GM23338 (cell line): ENCODE results near the gene AP4M1. TPM values are rescaled to one million over a fixed set of nuclear protein-coding genes. Genes with fewer than 3 reads are reported as not detected.

Source experiments
- ATAC-seq: fragments of 200-7000 bp; cut with Tn5 transposase; 3 replicates; pipeline ENCODE4 v1.9.1; 2020
- DNase-seq: peaks from one replicate; pipeline ENCODE4 v3.0.0-alpha.2; 2015; ENCODE audit warnings: low spot score
- H2AFZ ChIP-seq: fragments of 200-600 bp; sonication (generic); 2 replicates; pipeline ENCODE4 v1.8.0; 2016; ENCODE audit warnings: antibody characterized with exemption, mild to moderate bottlenecking, moderate library complexity
- H3F3A ChIP-seq: fragments of 200-600 bp; sonication (generic); replicated peaks from 2 replicates; pipeline ENCODE4 v1.8.0; 2017; ENCODE audit warnings: antibody characterized with exemption, mixed run types, low read depth
- H3K27ac ChIP-seq: fragments of 200-600 bp; sonication (generic); 2 replicates; pipeline ENCODE4 v1.6.1; 2016; ENCODE audit warnings: low read depth
- H3K27me3 ChIP-seq: fragments of 200-600 bp; sonication (generic); 2 replicates; pipeline ENCODE4 v1.8.0; 2016; ENCODE audit warnings: mild to moderate bottlenecking, mixed run types, moderate library complexity; ENCODE audit not compliant: insufficient read depth
- H3K36me3 ChIP-seq: fragments of 200-600 bp; sonication (generic); 2 replicates; pipeline ENCODE4 v1.8.0; 2016; ENCODE audit warnings: mild to moderate bottlenecking; ENCODE audit not compliant: insufficient read depth
- H3K4me1 ChIP-seq: fragments of 200-600 bp; sonication (generic); 2 replicates; pipeline ENCODE4 v1.8.0; 2016; ENCODE audit warnings: mild to moderate bottlenecking, moderate library complexity; ENCODE audit not compliant: insufficient read depth
- H3K4me2 ChIP-seq: fragments of 200-600 bp; sonication (generic); 2 replicates; pipeline ENCODE4 v1.7.1; 2017; ENCODE audit warnings: mixed run types
- H3K4me3 ChIP-seq: fragments of 200-600 bp; sonication (generic); 2 replicates; pipeline ENCODE4 v1.6.1; 2016; ENCODE audit warnings: mixed run types
- H3K79me2 ChIP-seq: fragments of 200-600 bp; sonication (generic); replicated peaks from 2 replicates; pipeline ENCODE4 v1.8.0; 2017; ENCODE audit warnings: mild to moderate bottlenecking; ENCODE audit not compliant: insufficient read depth
- H3K9me2 ChIP-seq: fragments of 200-600 bp; sonication (generic); 2 replicates; pipeline ENCODE4 v1.8.0; 2017; ENCODE audit not compliant: insufficient read depth
- H4K20me1 ChIP-seq: fragments of 200-600 bp; sonication (generic); replicated peaks from 2 replicates; pipeline ENCODE4 v1.8.0; 2017; ENCODE audit warnings: mild to moderate bottlenecking; ENCODE audit not compliant: insufficient read depth
- H3K27ac Mint-ChIP-seq: 2 replicates; pipeline ENCODE4 v1.8.0; 2020; ENCODE audit warnings: inconsistent platforms, mild to moderate bottlenecking, moderate library complexity, mixed read lengths
- H3K27me3 Mint-ChIP-seq: 3 replicates; pipeline ENCODE4 v1.8.0; 2022; ENCODE audit warnings: low read depth, mild to moderate bottlenecking, moderate library complexity, mixed read lengths, inconsistent platforms; ENCODE audit not compliant: insufficient read depth, poor library complexity
- H3K36me3 Mint-ChIP-seq: 3 replicates; pipeline ENCODE4 v1.8.0; 2021; ENCODE audit warnings: low read depth, mild to moderate bottlenecking, inconsistent platforms, moderate library complexity, mixed read lengths
- H3K4me1 Mint-ChIP-seq: 3 replicates; pipeline ENCODE4 v1.8.0; 2020; ENCODE audit warnings: mild to moderate bottlenecking, inconsistent platforms, mixed read lengths
- H3K4me3 Mint-ChIP-seq: 3 replicates; pipeline ENCODE4 v1.8.0; 2021; ENCODE audit warnings: moderate library complexity, mild to moderate bottlenecking, inconsistent platforms, mixed read lengths
- H3K9me3 Mint-ChIP-seq: 3 replicates; pipeline ENCODE4 v1.8.0; 2020; ENCODE audit warnings: moderate library complexity, mild to moderate bottlenecking, inconsistent platforms, mixed read lengths
- CREB1 ChIP-seq: fragments of 250-450 bp; sonication (Bioruptor Pico); IDR thresholded peaks from 2 replicates; pipeline ENCODE4 v1.5.0; 2020; ENCODE audit warnings: low read depth, mild to moderate bottlenecking, moderate library complexity
- ETS1 ChIP-seq: IDR thresholded peaks from 2 replicates; pipeline ENCODE4 v1.6.1; 2016; ENCODE audit warnings: antibody characterized with exemption
- EZH2 ChIP-seq: fragments of 200-600 bp; sonication (generic); IDR thresholded peaks from one replicate; pipeline ENCODE4 v1.8.0; 2017; ENCODE audit warnings: antibody characterized with exemption, mild to moderate bottlenecking, low read depth; ENCODE audit not compliant: unreplicated experiment
- JUNB ChIP-seq: IDR thresholded peaks from one replicate; pipeline ENCODE4 v1.6.1; 2016; ENCODE audit warnings: antibody characterized with exemption; ENCODE audit not compliant: unreplicated experiment
- REST ChIP-seq: IDR thresholded peaks from one replicate; pipeline ENCODE4 v1.6.1; 2018; ENCODE audit warnings: antibody characterized with exemption; ENCODE audit not compliant: unreplicated experiment
- STAT1 ChIP-seq: IDR thresholded peaks from one replicate; pipeline ENCODE4 v1.6.1; 2016; ENCODE audit warnings: antibody characterized with exemption; ENCODE audit not compliant: unreplicated experiment
- polyA plus RNA-seq: library from polyadenylated mRNA; unstranded; fragments of >200 nt; fragmentation: Nextera tagmentation; extraction: Ambion mirVana; gene quantifications from 2 replicates; pipeline ENCODE4 v1.2.1, GENCODE V29; 2016
- total RNA-seq: library from RNA; depleted of rRNA; stranded (reverse); fragments of >200 nt; shearing (Covaris generic); gene quantifications from 2 replicates; pipeline ENCODE4 v1.2.3, GENCODE V29; 2014
- TF ChIP-seq, protein P1 (sequence below): fragments of 250-450 bp; sonication (Bioruptor Pico); IDR thresholded peaks from 2 replicates; pipeline ENCODE4 v1.5.0; 2020; ENCODE audit warnings: mild to moderate bottlenecking, moderate library complexity

AP4M1 gene
- total and polyA plus RNA-seq, 2 experiments from 2014 or later: 9.5 to 13.3 TPM

GRCh38 chr7:100107125-100107737 is 5.8 kb downstream of the AP4M1 start:
- Mint-ChIP-seq H3K27ac (no peak overlapping the region), H3K27me3 (peaks cover 30% of the 10 kb centered on the region), H3K36me3 (peaks cover 81% of the 10 kb centered on the region), H3K4me3 (no peak overlapping the region; the same call in 2 of the 3 replicates), H3K4me1 (peaks cover 8% of the 10 kb centered on the region), H3K9me3 (no peaks in the 10 kb centered on the region)
- Histone ChIP-seq H3K27ac (no peak overlapping the region), H3K4me3 (no peak overlapping the region), H3F3A (peaks cover 4% of the 10 kb centered on the region; the same call in 1 of the 2 replicates), H3K27me3 (no peaks in the 10 kb centered on the region), H4K20me1 (no peaks in the 10 kb centered on the region), H2AFZ (no peak overlapping the region), H3K36me3 (peaks cover 17% of the 10 kb centered on the region; the same call in 1 of the 2 replicates), H3K4me1 (peaks cover 5% of the 10 kb centered on the region; the same call in 1 of the 2 replicates), H3K79me2 (peaks cover 5% of the 10 kb centered on the region; the same call in 1 of the 2 replicates), H3K9me2 (no peaks in the 10 kb centered on the region), H3K4me2 (no peak overlapping the region)
- DNase-seq (no peak), ATAC-seq (no peak)
- TF ChIP-seq STAT1 (no peak), EZH2 (no peak), REST (no peak), ETS1 (no peak), CREB1 (no peak), JUNB (no peak)
- TF ChIP-seq, protein P1, sequence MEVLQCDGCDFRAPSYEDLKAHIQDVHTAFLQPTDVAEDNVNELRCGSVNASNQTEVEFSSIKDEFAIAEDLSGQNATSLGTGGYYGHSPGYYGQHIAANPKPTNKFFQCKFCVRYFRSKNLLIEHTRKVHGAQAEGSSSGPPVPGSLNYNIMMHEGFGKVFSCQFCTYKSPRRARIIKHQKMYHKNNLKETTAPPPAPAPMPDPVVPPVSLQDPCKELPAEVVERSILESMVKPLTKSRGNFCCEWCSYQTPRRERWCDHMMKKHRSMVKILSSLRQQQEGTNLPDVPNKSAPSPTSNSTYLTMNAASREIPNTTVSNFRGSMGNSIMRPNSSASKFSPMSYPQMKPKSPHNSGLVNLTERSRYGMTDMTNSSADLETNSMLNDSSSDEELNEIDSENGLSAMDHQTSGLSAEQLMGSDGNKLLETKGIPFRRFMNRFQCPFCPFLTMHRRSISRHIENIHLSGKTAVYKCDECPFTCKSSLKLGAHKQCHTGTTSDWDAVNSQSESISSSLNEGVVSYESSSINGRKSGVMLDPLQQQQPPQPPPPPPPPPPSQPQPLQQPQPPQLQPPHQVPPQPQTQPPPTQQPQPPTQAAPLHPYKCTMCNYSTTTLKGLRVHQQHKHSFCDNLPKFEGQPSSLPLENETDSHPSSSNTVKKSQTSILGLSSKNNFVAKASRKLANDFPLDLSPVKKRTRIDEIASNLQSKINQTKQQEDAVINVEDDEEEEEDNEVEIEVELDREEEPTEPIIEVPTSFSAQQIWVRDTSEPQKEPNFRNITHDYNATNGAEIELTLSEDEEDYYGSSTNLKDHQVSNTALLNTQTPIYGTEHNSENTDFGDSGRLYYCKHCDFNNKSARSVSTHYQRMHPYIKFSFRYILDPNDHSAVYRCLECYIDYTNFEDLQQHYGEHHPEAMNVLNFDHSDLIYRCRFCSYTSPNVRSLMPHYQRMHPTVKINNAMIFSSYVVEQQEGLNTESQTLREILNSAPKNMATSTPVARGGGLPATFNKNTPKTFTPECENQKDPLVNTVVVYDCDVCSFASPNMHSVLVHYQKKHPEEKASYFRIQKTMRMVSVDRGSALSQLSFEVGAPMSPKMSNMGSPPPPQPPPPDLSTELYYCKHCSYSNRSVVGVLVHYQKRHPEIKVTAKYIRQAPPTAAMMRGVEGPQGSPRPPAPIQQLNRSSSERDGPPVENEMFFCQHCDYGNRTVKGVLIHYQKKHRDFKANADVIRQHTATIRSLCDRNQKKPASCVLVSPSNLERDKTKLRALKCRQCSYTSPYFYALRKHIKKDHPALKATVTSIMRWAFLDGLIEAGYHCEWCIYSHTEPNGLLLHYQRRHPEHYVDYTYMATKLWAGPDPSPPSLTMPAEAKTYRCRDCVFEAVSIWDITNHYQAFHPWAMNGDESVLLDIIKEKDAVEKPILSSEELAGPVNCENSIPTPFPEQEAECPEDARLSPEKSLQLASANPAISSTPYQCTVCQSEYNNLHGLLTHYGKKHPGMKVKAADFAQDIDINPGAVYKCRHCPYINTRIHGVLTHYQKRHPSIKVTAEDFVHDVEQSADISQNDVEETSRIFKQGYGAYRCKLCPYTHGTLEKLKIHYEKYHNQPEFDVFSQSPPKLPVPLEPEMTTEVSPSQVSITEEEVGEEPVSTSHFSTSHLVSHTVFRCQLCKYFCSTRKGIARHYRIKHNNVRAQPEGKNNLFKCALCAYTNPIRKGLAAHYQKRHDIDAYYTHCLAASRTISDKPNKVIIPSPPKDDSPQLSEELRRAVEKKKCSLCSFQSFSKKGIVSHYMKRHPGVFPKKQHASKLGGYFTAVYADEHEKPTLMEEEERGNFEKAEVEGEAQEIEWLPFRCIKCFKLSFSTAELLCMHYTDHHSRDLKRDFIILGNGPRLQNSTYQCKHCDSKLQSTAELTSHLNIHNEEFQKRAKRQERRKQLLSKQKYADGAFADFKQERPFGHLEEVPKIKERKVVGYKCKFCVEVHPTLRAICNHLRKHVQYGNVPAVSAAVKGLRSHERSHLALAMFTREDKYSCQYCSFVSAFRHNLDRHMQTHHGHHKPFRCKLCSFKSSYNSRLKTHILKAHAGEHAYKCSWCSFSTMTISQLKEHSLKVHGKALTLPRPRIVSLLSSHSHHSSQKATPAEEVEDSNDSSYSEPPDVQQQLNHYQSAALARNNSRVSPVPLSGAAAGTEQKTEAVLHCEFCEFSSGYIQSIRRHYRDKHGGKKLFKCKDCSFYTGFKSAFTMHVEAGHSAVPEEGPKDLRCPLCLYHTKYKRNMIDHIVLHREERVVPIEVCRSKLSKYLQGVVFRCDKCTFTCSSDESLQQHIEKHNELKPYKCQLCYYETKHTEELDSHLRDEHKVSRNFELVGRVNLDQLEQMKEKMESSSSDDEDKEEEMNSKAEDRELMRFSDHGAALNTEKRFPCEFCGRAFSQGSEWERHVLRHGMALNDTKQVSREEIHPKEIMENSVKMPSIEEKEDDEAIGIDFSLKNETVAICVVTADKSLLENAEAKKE (CRISPR knock-in tag): no peak
